Keratinocyte (primary cell): ENCODE results near the gene BRCA1. TPM values are rescaled to one million over a fixed set of nuclear protein-coding genes. Genes with fewer than 3 reads are reported as not detected.
"Not testable (repeated sequence)": the region's sequence is repeated elsewhere in the genome, so short reads cannot be mapped to it uniquely, and the experiment has no call there.

Experiments used
- DNase-seq: peaks from one replicate; pipeline ENCODE4 v3.0.0-alpha.2; 2011; ENCODE audit warnings: low read depth, missing footprints, low spot score
- FAIRE-seq: peaks from 2 replicates; lab custom pipeline; 2011; peaks lifted over from hg19 to GRCh38; lab: Jason Lieb, UNC
- H2AFZ ChIP-seq: 2 replicates; pipeline ENCODE4 v1.6.0; 2012; ENCODE audit warnings: low read length, control low read depth, inconsistent platforms; ENCODE audit not compliant: control insufficient read depth
- H3K27ac ChIP-seq: 2 replicates; pipeline ENCODE4 v1.5.1; 2011; ENCODE audit warnings: low read length; ENCODE audit not compliant: control insufficient read depth, insufficient read depth
- H3K27me3 ChIP-seq: 3 replicates; pipeline ENCODE4 v1.6.0; 2011; ENCODE audit warnings: low read length; ENCODE audit not compliant: control insufficient read depth, insufficient read depth; ENCODE audit errors: extremely low read depth
- H3K36me3 ChIP-seq, 2 experiments: 2 replicates in 1 of 2; 3 replicates in 1 of 2; pipeline ENCODE4 v1.5.1; 2011; ENCODE audit warnings: low read length in 2 of 2, mild to moderate bottlenecking in 1 of 2; ENCODE audit not compliant: control insufficient read depth in 2 of 2, insufficient read depth in 2 of 2; ENCODE audit errors: extremely low read depth in 1 of 2
- H3K4me1 ChIP-seq: 3 replicates; pipeline ENCODE4 v1.5.1; 2011; ENCODE audit warnings: low read length; ENCODE audit not compliant: control insufficient read depth, insufficient read depth; ENCODE audit errors: extremely low read depth
- H3K4me2 ChIP-seq: 3 replicates; pipeline ENCODE4 v1.6.0; 2011; ENCODE audit warnings: low read depth, low read length; ENCODE audit not compliant: control insufficient read depth, insufficient read depth; ENCODE audit errors: extremely low read depth
- H3K4me3 ChIP-seq, 3 experiments: fragments of 200-600 bp in 1 of 3; sonication (generic) in 1 of 3; 2 replicates in 2 of 3; 3 replicates in 1 of 3; pipeline ENCODE4 v1.5.1; 2011 to 2016; ENCODE audit warnings: low read length in 3 of 3, mild to moderate bottlenecking in 3 of 3, control low read depth in 2 of 3, inconsistent platforms in 1 of 3, low read depth in 1 of 3, mixed read lengths in 1 of 3, mixed run types in 1 of 3, moderate library complexity in 1 of 3; ENCODE audit not compliant: control insufficient read depth in 2 of 3, insufficient read depth in 2 of 3; ENCODE audit errors: extremely low read depth in 1 of 3
- H3K79me2 ChIP-seq: 2 replicates; pipeline ENCODE4 v1.6.0; 2012; ENCODE audit warnings: low read length; ENCODE audit not compliant: control insufficient read depth, insufficient read depth
- H3K9ac ChIP-seq: 3 replicates; pipeline ENCODE4 v1.6.0; 2011; ENCODE audit warnings: low read length; ENCODE audit not compliant: control insufficient read depth, insufficient read depth; ENCODE audit errors: extremely low read depth
- H3K9me1 ChIP-seq: 3 replicates; pipeline ENCODE4 v1.6.0; 2011; ENCODE audit warnings: low read length; ENCODE audit not compliant: control insufficient read depth, insufficient read depth; ENCODE audit errors: extremely low read depth
- H3K9me3 ChIP-seq: 2 replicates; pipeline ENCODE4 v1.5.1; 2012; ENCODE audit warnings: low read depth, low read length; ENCODE audit not compliant: control insufficient read depth
- H4K20me1 ChIP-seq: 3 replicates; pipeline ENCODE4 v1.6.0; 2011; ENCODE audit warnings: low read length; ENCODE audit not compliant: control insufficient read depth, insufficient read depth; ENCODE audit errors: extremely low read depth
- EZH2 ChIP-seq: IDR thresholded peaks from one replicate; pipeline ENCODE4 v1.6.1; 2012; ENCODE audit warnings: inconsistent platforms, mild to moderate bottlenecking, low read length, moderate library complexity
- dilution Hi-C: fragments of 300-500 bp; cut with MboI; formaldehyde crosslinking; loops from one replicate; pipeline ENCODE4 v1.7.0; 2020; ENCODE audit warnings: low sequenced_read_pairs; ENCODE audit not compliant: extremely low pct_ligation_motif_present
- polyA plus RNA-seq, 5 experiments: library from polyadenylated mRNA; depleted of rRNA in 3 of 5; stranded (reverse) in 3 of 5; stranded (forward) in 1 of 5; unstranded in 1 of 5; fragments of >200 nt; gene quantifications; 1 replicate in 1 of 5; 2 replicates in 3 of 5; 3 replicates in 1 of 5; pipeline versions ENCODE4 v1.2.1 to v1.2.3, GENCODE V29; 2011 to 2012; ENCODE audit warnings: missing spikeins in 2 of 5, low read depth in 1 of 5, low replicate concordance in 1 of 5
- TF ChIP-seq, protein P1 (sequence below), 3 experiments: IDR thresholded peaks in 1 of 3; conservative IDR thresholded peaks in 1 of 3; optimal IDR thresholded peaks in 1 of 3; 2 replicates in 2 of 3; 3 replicates in 1 of 3; pipeline versions ENCODE3 to v1.5.1; 2011; ENCODE audit warnings: low read length in 3 of 3, mild to moderate bottlenecking in 3 of 3, moderate library complexity in 2 of 3, control low read depth in 1 of 3, inconsistent platforms in 1 of 3; ENCODE audit not compliant: insufficient read depth in 2 of 3; ENCODE audit errors: extremely low read depth in 1 of 3

BRCA1 gene
- polyA plus RNA-seq, 1 donor (not counting 4 experiments of a cell fraction or from before 2014, with no cell fraction given) = 17.2 TPM

DNA sequence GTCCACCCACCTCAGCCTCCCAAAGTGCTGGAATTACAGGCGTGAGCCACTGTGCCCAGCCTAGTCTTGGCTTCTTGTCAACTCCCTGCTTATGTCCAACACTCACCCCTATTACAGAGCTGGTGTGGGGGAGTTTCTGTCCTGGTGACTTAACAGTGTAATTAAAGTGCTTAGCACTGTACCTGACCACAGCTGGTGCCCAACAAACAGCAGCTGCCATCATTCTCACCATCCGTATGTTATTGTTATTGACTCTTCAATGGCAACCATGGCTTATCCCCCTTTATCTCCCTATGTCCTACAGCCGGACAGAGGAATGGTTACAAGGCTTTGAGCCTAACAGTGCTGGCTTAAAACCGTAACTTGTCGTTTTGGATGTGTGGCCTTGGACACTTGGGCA, 17.0 kb upstream of the BRCA1 start:
- Histone ChIP-seq H3K27me3 (no peaks in the 10 kb centered on the region), H3K4me2 (no peak overlapping the region), H3K27ac (no peak overlapping the region), H3K4me3 (no peak overlapping the region), H4K20me1 (no peaks in the 10 kb centered on the region), H3K36me3 (peaks cover 2% of the 10 kb centered on the region in 2 experiments), H2AFZ (no peak overlapping the region), H3K79me2 (no peaks in the 10 kb centered on the region), H3K9ac (no peak overlapping the region), H3K4me1 (no peaks in the 10 kb centered on the region), H3K9me1 (peaks cover 2% of the 10 kb centered on the region), H3K9me3 (no peaks in the 10 kb centered on the region)
- no peak for TF ChIP-seq EZH2
- TF ChIP-seq, protein P1, sequence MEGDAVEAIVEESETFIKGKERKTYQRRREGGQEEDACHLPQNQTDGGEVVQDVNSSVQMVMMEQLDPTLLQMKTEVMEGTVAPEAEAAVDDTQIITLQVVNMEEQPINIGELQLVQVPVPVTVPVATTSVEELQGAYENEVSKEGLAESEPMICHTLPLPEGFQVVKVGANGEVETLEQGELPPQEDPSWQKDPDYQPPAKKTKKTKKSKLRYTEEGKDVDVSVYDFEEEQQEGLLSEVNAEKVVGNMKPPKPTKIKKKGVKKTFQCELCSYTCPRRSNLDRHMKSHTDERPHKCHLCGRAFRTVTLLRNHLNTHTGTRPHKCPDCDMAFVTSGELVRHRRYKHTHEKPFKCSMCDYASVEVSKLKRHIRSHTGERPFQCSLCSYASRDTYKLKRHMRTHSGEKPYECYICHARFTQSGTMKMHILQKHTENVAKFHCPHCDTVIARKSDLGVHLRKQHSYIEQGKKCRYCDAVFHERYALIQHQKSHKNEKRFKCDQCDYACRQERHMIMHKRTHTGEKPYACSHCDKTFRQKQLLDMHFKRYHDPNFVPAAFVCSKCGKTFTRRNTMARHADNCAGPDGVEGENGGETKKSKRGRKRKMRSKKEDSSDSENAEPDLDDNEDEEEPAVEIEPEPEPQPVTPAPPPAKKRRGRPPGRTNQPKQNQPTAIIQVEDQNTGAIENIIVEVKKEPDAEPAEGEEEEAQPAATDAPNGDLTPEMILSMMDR (optimal IDR thresholded peaks at IDR 0.05 in 1 of 3, IDR thresholded peaks at IDR 0.05 in 1 of 3, conservative IDR thresholded peaks at IDR 0.05 in 1 of 3; ENCODE audit: extremely low read depth in 1 of 3, insufficient read depth in 2 of 3, low read length in 3 of 3) = no peak
- dilution Hi-C loops = no loop called here
- FAIRE-seq = no peak
- no peak for DNase-seq

DNA sequence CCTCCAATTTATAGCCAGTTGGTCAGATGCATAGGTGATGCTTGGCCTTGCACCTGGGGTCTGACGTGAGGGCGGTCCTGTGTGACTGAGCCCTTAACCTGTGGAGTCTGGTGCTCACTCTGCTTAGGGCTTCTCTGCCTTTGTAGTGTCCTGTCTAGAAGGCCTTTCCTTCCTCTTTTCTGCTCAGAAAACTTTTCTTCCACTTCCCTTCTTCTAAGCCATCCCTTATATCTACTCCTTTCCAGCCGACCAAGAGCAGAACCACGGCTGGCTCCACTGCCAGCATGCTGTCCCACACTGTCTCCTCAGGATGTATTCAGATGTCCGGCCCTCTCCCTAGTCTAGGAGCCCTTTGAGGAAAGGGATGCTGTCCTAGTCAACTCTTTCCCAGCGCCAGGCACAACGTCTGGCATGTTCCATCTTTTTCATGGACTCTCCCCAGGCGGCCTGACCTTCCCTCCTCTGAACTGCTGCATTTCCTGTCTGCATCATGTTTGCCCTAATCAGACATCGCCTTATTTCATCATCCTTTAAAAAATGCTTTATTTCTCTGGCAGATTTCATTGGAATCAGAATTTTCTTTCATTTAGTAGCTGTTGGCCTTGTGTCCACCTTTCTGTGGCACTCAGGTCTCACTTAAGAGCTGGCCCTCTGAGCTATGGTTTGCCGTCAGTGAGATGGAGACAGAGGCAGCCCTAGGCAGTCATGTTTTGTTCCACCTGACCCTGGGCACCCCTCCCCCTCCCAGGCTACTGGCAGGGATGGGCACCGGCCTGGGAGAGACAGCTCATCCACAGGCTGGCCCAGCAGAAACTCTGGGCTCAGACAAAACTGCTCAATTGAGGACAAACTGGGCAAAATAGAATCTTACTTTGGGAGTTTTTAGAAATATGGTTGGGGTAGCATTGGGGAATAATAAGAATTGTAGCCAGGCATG, 15.5 kb upstream of the BRCA1 start:
- DNase-seq (no peak), FAIRE-seq (no peak)
- Histone ChIP-seq H2AFZ (no peak overlapping the region), H3K9me3 (no peaks in the 10 kb centered on the region), H3K36me3 (peaks cover 2% of the 10 kb centered on the region in 2 experiments), H4K20me1 (no peaks in the 10 kb centered on the region), H3K27me3 (no peaks in the 10 kb centered on the region), H3K27ac (no peak overlapping the region), H3K79me2 (no peaks in the 10 kb centered on the region), H3K9me1 (peaks cover 2% of the 10 kb centered on the region), H3K4me2 (no peak overlapping the region), H3K9ac (no peak overlapping the region), H3K4me3 (no peak overlapping the region), H3K4me1 (no peaks in the 10 kb centered on the region)
- TF ChIP-seq, protein P1 (optimal IDR thresholded peaks at IDR 0.05 in 1 of 3, IDR thresholded peaks at IDR 0.05 in 1 of 3, conservative IDR thresholded peaks at IDR 0.05 in 1 of 3; ENCODE audit: extremely low read depth in 1 of 3, insufficient read depth in 2 of 3, low read length in 3 of 3) = no peak
- no peak for TF ChIP-seq EZH2
- dilution Hi-C loops = no loop called here

DNA sequence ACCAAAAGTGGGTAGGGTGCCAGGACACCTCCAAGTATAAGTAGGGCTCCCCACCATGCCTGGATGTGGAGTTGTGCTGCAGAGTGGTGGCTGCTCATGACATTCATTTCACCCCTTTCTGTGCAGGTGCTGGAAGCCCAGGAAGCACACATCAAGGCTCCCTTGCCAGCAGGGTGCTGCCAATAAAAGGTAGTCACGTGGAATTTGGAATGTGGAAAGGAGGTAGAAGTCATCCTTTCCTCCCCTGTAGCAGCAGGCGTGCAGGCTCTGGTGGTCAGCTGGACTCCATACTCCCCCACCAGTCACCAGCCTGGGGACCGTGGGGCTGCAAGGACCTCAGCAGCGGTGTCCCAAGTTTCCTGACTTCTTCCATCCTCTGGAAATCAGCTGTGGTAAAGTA, 13.4 kb upstream of the BRCA1 start:
- H3K9me1 ChIP-seq, H3K27ac ChIP-seq, DNase-seq, H3K9me3 ChIP-seq, H2AFZ ChIP-seq, FAIRE-seq, H3K27me3 ChIP-seq, H3K79me2 ChIP-seq, dilution Hi-C loops, H3K4me1 ChIP-seq, H4K20me1 ChIP-seq, H3K4me3 ChIP-seq, H3K4me2 ChIP-seq, H3K9ac ChIP-seq: not testable (repeated sequence)
- H3K36me3 ChIP-seq = peaks cover 4 to 17% of the 10 kb centered on the region in 2 experiments
